Thyroid gland (tissue), 4 donors: Measurements from ENCODE around the gene HIVEP3. TPM values are rescaled to one million over a fixed set of nuclear protein-coding genes. Genes with fewer than 3 reads are reported as not detected.

Source experiments
- DNase-seq, 2 donors: peaks; one replicate each; pipeline ENCODE4 v3.0.0-alpha.2; 2019
- H3K27ac ChIP-seq, 3 donors: fragments of 200-600 bp; sonication (generic); 1 replicate in 2 of 3; 2 replicates in 1 of 3; pipeline ENCODE4 v1.5.1; 2016 to 2019; ENCODE audit warnings: mild to moderate bottlenecking in 1 of 3, moderate library complexity in 1 of 3
- H3K27me3 ChIP-seq: fragments of 200-600 bp; sonication (generic); one replicate; pipeline ENCODE4 v1.5.1; 2019
- H3K36me3 ChIP-seq, 2 donors: fragments of 200-600 bp; sonication (generic); one replicate each; pipeline ENCODE4 v1.5.1; 2016 to 2019
- H3K4me1 ChIP-seq, 2 donors: fragments of 200-600 bp; sonication (generic); one replicate each; pipeline ENCODE4 v1.5.1; 2017 to 2019
- H3K4me3 ChIP-seq, 3 donors: fragments of 200-600 bp; sonication (generic); replicated peaks in 1 of 3; 1 replicate in 2 of 3; 2 replicates in 1 of 3; pipeline ENCODE4 v1.5.1; 2016; ENCODE audit warnings: mild to moderate bottlenecking in 1 of 3
- H3K9me3 ChIP-seq: fragments of 200-600 bp; sonication (generic); one replicate; pipeline ENCODE4 v1.5.1; 2017
- CTCF ChIP-seq, 6 experiments: fragments of 200-600 bp in 3 of 6; fragments of 450-650 bp in 3 of 6; sonication (generic) in 3 of 6; IDR thresholded peaks; one replicate each; pipeline ENCODE4 v1.5.1; 2016 to 2019; ENCODE audit warnings: antibody characterized with exemption in 6 of 6, mild to moderate bottlenecking in 2 of 6, inconsistent platforms in 1 of 6, moderate library complexity in 1 of 6
- POLR2A ChIP-seq, 2 donors: fragments of 450-650 bp; IDR thresholded peaks; one replicate each; pipeline ENCODE4 v1.6.1; 2017; ENCODE audit warnings: antibody characterized with exemption in 2 of 2, mild to moderate bottlenecking in 2 of 2, moderate library complexity in 1 of 2
- WGBS, 2 donors: methylation state at CpG; one replicate each; pipeline ENCODE4 v1.1.5; 2017; 5-methylcytosine and 5-hydroxymethylcytosine counted together
- intact Hi-C: fragments of 100-400 bp; cut with DNase I; formaldehyde crosslinking; loops from one replicate; pipeline ENCODE4 v1.15.1; 2023
- total RNA-seq, 4 donors: library from RNA; depleted of rRNA; stranded (reverse); fragments of >200 nt; gene quantifications; one replicate each; pipeline ENCODE4 v1.2.3, GENCODE V29; 2016

HIVEP3 gene
- total RNA-seq, 4 donors from 2014 or later: 9.7 to 13.5 (median 12.5) TPM

DNA sequence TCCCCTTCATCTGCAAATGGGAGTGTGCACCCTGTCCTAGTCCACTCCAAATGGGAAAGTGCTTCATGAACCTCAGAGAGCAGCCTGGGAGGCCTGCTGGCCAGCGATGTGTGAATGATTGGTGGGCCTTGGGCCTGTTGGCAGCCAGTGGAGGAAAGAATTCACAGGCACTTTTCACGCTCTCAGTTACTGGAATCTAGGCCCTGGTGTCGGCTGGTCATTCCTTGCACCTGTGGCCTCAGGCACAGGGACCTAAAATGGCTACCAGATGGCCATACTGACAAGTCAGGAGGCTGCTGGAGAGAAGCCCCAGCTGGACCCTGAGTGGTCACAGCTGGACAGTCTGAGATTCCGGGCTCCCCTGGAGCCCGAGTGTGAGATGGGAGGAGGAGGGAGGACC is 415.8 kb downstream of the HIVEP3 start:
- no peak for TF ChIP-seq POLR2A (IDR thresholded peaks at IDR 0.05)
- no peak for TF ChIP-seq CTCF (IDR thresholded peaks at IDR 0.05)
- H3K27ac ChIP-seq: peak overlapping the region in 2 of 3 donors; percentile 55 to 56

GRCh38 chr1:41501581-41501980 is 417.1 kb downstream of the HIVEP3 start:
- H3K27ac ChIP-seq: no peak overlapping the region
- H3K36me3 ChIP-seq: no peaks in the 10 kb centered on the region
- 98% methylated on average over 10 to 14 of the region's 20 CpGs for WGBS, 2 donors
- DNase-seq: no peak
- H3K4me1 ChIP-seq: peaks cover 30 to 76% of the 10 kb centered on the region in 2 donors
- intact Hi-C loops: no loop called here
- no peaks in the 10 kb centered on the region for H3K27me3 ChIP-seq
- no peaks in the 10 kb centered on the region for H3K9me3 ChIP-seq
- TF ChIP-seq CTCF (IDR thresholded peaks at IDR 0.05): no peak
- no peak for TF ChIP-seq POLR2A (IDR thresholded peaks at IDR 0.05)
- H3K4me3 ChIP-seq: no peak overlapping the region

More for the DNA sequence above, 415.8 kb downstream of the HIVEP3 start:
- intact Hi-C loops: no loop called here
- H3K27me3 ChIP-seq: no peaks in the 10 kb centered on the region
- H3K4me1 ChIP-seq: peaks cover 23 to 64% of the 10 kb centered on the region in 2 donors
- no peak overlapping the region for H3K4me3 ChIP-seq
- WGBS, 2 donors: 42 to 43% methylated on average over 4 to 5 of the region's 5 CpGs
- DNase-seq: peak; percentile 88
- no peaks in the 10 kb centered on the region for H3K36me3 ChIP-seq
- no peaks in the 10 kb centered on the region for H3K9me3 ChIP-seq

DNA sequence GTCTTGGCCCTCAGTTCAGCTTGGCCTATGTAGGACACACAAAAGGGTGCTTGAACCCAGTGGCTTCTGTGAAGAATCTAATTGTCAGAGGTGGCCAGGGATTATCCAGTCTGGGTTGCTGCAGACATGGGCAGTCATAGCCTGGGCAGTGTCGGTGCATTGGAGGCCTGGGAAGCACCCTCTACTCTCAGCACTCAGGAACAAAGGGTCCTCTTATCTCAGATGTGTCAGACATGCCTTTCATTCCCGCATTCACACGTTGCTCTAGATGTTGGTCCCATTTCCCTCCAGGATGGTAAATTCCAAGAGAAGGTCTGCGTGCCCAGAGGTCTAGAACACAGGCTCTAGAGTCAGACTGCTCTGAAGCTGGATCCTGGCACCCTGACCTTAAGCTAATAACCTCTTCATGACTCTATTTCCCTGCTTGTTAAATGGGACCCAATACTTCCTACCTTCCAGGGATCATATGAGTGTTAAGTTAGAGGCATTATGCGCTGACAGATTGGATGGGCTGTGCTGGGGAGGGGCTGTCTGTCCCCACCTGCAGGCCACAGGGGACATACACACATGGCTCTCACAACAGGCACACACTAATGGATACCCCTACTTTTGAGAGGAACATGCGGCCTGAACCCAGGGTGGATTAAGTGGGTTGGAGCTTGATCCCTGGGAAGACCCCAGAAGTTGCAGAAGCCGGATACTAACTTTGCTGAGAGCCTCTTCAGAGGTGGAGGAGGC is 417.8 kb downstream of the HIVEP3 start:
- intact Hi-C loops: no loop called here
- Histone ChIP-seq H3K4me3 (no peak overlapping the region), H3K27me3 (no peaks in the 10 kb centered on the region), H3K4me1 (peaks cover 33 to 82% of the 10 kb centered on the region in 2 donors), H3K27ac (peak overlapping the region; percentile 54 to 86 (median 63)), H3K36me3 (no peaks in the 10 kb centered on the region), H3K9me3 (no peaks in the 10 kb centered on the region)
- 90 to 95% methylated on average over 7 of the region's 7 CpGs for WGBS, 2 donors
- TF ChIP-seq POLR2A (IDR thresholded peaks at IDR 0.05) (no peak), CTCF (IDR thresholded peaks at IDR 0.05) (no peak)
- no peak for DNase-seq

DNA sequence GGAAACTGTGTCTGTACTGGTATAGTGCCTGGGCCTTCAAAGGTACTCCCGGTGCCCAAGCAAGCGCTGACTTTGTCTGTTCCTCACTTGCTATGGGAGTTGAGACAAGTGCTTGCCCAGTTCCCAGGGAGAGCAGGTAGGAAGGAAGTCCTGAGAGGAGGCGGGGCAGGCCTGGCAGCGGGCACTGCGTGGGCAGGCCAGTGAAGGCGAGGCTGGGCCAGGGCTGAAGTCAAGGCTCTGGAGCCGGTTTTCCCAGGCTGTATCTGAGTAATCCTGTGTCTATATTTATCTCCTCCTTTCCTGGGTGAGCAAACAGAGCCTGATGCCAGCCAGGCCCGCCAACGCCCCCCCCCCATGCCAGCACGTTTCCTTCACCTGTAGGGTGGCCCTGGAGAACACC is 418.3 kb downstream of the HIVEP3 start:
- H3K27ac ChIP-seq: peak overlapping the region; percentile 54 to 86 (median 67)
- WGBS, 2 donors: 70 to 72% methylated on average over 8 to 10 of the region's 10 CpGs
- H3K9me3 ChIP-seq: no peaks in the 10 kb centered on the region
- H3K36me3 ChIP-seq: no peaks in the 10 kb centered on the region
- H3K27me3 ChIP-seq: no peaks in the 10 kb centered on the region
- peaks cover 33 to 88% of the 10 kb centered on the region in 2 donors for H3K4me1 ChIP-seq
- intact Hi-C loops: no loop called here
- H3K4me3 ChIP-seq: no peak overlapping the region
- DNase-seq: peak; percentile 88 to 95
- peak in 1 of 2 donors; percentile 28 for TF ChIP-seq POLR2A (IDR thresholded peaks at IDR 0.05)
- TF ChIP-seq CTCF (IDR thresholded peaks at IDR 0.05): no peak

GRCh38 chr1:41499591-41499990 is 419.1 kb downstream of the HIVEP3 start:
- Histone ChIP-seq H3K36me3 (no peaks in the 10 kb centered on the region), H3K27me3 (no peaks in the 10 kb centered on the region), H3K4me3 (no peak overlapping the region), H3K4me1 (peaks cover 33 to 92% of the 10 kb centered on the region in 2 donors), H3K27ac (peak overlapping the region in 2 of 3 donors; percentile 23 to 86), H3K9me3 (no peaks in the 10 kb centered on the region)
- 88 to 95% methylated on average over 2 of the region's 2 CpGs for WGBS, 2 donors
- DNase-seq: no peak
- intact Hi-C loops: no loop called here
- TF ChIP-seq POLR2A (IDR thresholded peaks at IDR 0.05) (no peak), CTCF (IDR thresholded peaks at IDR 0.05) (no peak)
